NB4 (cell line): ENCODE data around the gene DBET.

ENCODE experiments used
- CTCF ChIP-seq: IDR thresholded peaks from one replicate; pipeline ENCODE4 v1.5.1; 2012; ENCODE audit warnings: low read depth, low read length
- POLR2A ChIP-seq: IDR thresholded peaks from 2 replicates; pipeline ENCODE4 v1.6.1; 2011; ENCODE audit warnings: mild to moderate bottlenecking; ENCODE audit not compliant: insufficient read length; ENCODE audit errors: extremely low read depth

GRCh38 chr4:190017357-190018200, 46.7 kb upstream of the DBET start:
- TF ChIP-seq CTCF (no peak), POLR2A (no peak)
